DND-41 (cell line): ENCODE data around the gene SFXN5.

Experiments used
- ATAC-seq: fragments of 200-7000 bp; cut with Tn5 transposase; 3 replicates; pipeline ENCODE4 v1.9.1; 2021; ENCODE audit warnings: low read depth; ENCODE audit not compliant: insufficient read depth
- DNase-seq: peaks from one replicate; pipeline ENCODE4 v3.0.0-alpha.2; 2020
- H2AFZ ChIP-seq: 2 replicates; pipeline ENCODE4 v1.6.0; 2012; ENCODE audit warnings: low read depth, low read length
- H3K27ac ChIP-seq: 2 replicates; pipeline ENCODE4 v1.5.1; 2012; ENCODE audit warnings: low read length, inconsistent platforms
- H3K27me3 ChIP-seq: fragments of 200-600 bp; sonication (generic); 2 replicates; pipeline ENCODE4 v1.6.0; 2012; ENCODE audit warnings: low read length, mild to moderate bottlenecking, inconsistent platforms; ENCODE audit not compliant: insufficient read depth, poor library complexity
- H3K36me3 ChIP-seq: 2 replicates; pipeline ENCODE4 v1.5.1; 2012; ENCODE audit warnings: low read length, inconsistent platforms; ENCODE audit not compliant: insufficient read depth
- H3K4me1 ChIP-seq: 2 replicates; pipeline ENCODE4 v1.5.1; 2012; ENCODE audit warnings: mild to moderate bottlenecking, low read length; ENCODE audit not compliant: insufficient read depth
- H3K4me2 ChIP-seq: 2 replicates; pipeline ENCODE4 v1.6.0; 2012; ENCODE audit warnings: mild to moderate bottlenecking, moderate library complexity, low read length, inconsistent platforms; ENCODE audit not compliant: insufficient read depth
- H3K4me3 ChIP-seq, 2 experiments: fragments of 200-600 bp in 1 of 2; shearing (Covaris generic) in 1 of 2; 2 replicates each; pipeline ENCODE4 v1.5.1; 2012 to 2016; ENCODE audit warnings: inconsistent platforms in 2 of 2, low read length in 2 of 2, mild to moderate bottlenecking in 2 of 2, low read depth in 1 of 2, moderate library complexity in 1 of 2
- H3K79me2 ChIP-seq: 2 replicates; pipeline ENCODE4 v1.6.0; 2012; ENCODE audit warnings: low read length, inconsistent platforms; ENCODE audit not compliant: insufficient read depth
- H3K9ac ChIP-seq: 2 replicates; pipeline ENCODE4 v1.6.0; 2012; ENCODE audit warnings: low read depth, mild to moderate bottlenecking, inconsistent platforms, low read length, moderate library complexity
- H3K9me3 ChIP-seq: 2 replicates; pipeline ENCODE4 v1.5.1; 2012; ENCODE audit warnings: low read length, moderate library complexity, mild to moderate bottlenecking, inconsistent platforms; ENCODE audit not compliant: insufficient read depth, severe bottlenecking
- H4K20me1 ChIP-seq: 2 replicates; pipeline ENCODE4 v1.6.0; 2012; ENCODE audit warnings: low read length; ENCODE audit not compliant: insufficient read depth
- CTCF ChIP-seq: IDR thresholded peaks from 2 replicates; pipeline ENCODE4 v1.5.1; 2012; ENCODE audit warnings: borderline replicate concordance, low read length, moderate library complexity, mild to moderate bottlenecking; ENCODE audit not compliant: poor library complexity, severe bottlenecking; ENCODE audit errors: extremely low read depth
- EZH2 ChIP-seq: IDR thresholded peaks from 3 replicates; pipeline ENCODE4 v1.6.1; 2012; ENCODE audit warnings: borderline replicate concordance, low read depth, mild to moderate bottlenecking, moderate library complexity, low read length, inconsistent platforms; ENCODE audit not compliant: severe bottlenecking

Gene SFXN5

GRCh38 chr2:72927619-72928550 lies 143.6 kb downstream of the SFXN5 start:
- no peak for DNase-seq
- no peak for TF ChIP-seq CTCF
- TF ChIP-seq EZH2, result no peak
- Histone ChIP-seq H2AFZ (no peak overlapping the region), H3K4me1 (no peaks in the 10 kb centered on the region), H3K4me3 (no peak overlapping the region), H3K27ac (no peak overlapping the region), H4K20me1 (no peaks in the 10 kb centered on the region; the same call in 1 of the 2 replicates), H3K79me2 (no peaks in the 10 kb centered on the region), H3K9me3 (no peaks in the 10 kb centered on the region), H3K4me2 (no peak overlapping the region), H3K9ac (no peak overlapping the region), H3K27me3 (peaks cover 16% of the 10 kb centered on the region), H3K36me3 (no peaks in the 10 kb centered on the region)
- ATAC-seq, result no peak

- no peak overlapping the region for H2AFZ ChIP-seq
- no peaks in the 10 kb centered on the region for H3K79me2 ChIP-seq
- H3K27ac ChIP-seq, result no peak overlapping the region
- H3K4me1 ChIP-seq, result no peaks in the 10 kb centered on the region
- no peak for DNase-seq
- no peak overlapping the region for H3K4me2 ChIP-seq
- no peak for ATAC-seq
- H3K9me3 ChIP-seq, result no peaks in the 10 kb centered on the region
- TF ChIP-seq CTCF (no peak), EZH2 (no peak)
- H4K20me1 ChIP-seq, result no peaks in the 10 kb centered on the region; the same call in 1 of the 2 replicates
- no peak overlapping the region for H3K4me3 ChIP-seq
- no peaks in the 10 kb centered on the region for H3K36me3 ChIP-seq
- H3K27me3 ChIP-seq, result peaks cover 16% of the 10 kb centered on the region
- H3K9ac ChIP-seq, result no peak overlapping the region
Observed at GRCh38 chr2:72926811-72927465, 144.6 kb downstream of the SFXN5 start.

- no peaks in the 10 kb centered on the region for H3K4me1 ChIP-seq
- no peak for ATAC-seq
Observed at GRCh38 chr2:72926368-72926767, 145.1 kb downstream of the SFXN5 start.

More at GRCh38 chr2:72926368-72926767, 145.1 kb downstream of the SFXN5 start:
- no peak overlapping the region for H3K9ac ChIP-seq
- DNase-seq, result no peak
- H3K27ac ChIP-seq, result no peak overlapping the region
- no peak overlapping the region for H3K4me2 ChIP-seq
- H3K79me2 ChIP-seq, result no peaks in the 10 kb centered on the region
- H3K4me3 ChIP-seq, result no peak overlapping the region
- TF ChIP-seq CTCF (no peak), EZH2 (no peak)
- H2AFZ ChIP-seq, result no peak overlapping the region
- H3K27me3 ChIP-seq, result peaks cover 16% of the 10 kb centered on the region
- no peaks in the 10 kb centered on the region for H3K9me3 ChIP-seq
- no peaks in the 10 kb centered on the region for H3K36me3 ChIP-seq
- no peaks in the 10 kb centered on the region; the same call in 1 of the 2 replicates for H4K20me1 ChIP-seq
